GM18909 (cell line): ENCODE measurements around the gene DRC7.
A peak's percentile ranks its signal among the peaks of the same experiment; 100 is the strongest.
"Not testable (repeated sequence)": the region's sequence is repeated elsewhere in the genome, so short reads cannot be mapped to it uniquely, and the experiment has no call there.

Experiments
- ATAC-seq: cut with Tn5 transposase; IDR thresholded peaks from one replicate; pipeline ENCODE4 v1.9.1; 2021; ENCODE audit warnings: mild to moderate bottlenecking; ENCODE audit not compliant: unreplicated experiment, poor library complexity

DRC7 gene

DNA sequence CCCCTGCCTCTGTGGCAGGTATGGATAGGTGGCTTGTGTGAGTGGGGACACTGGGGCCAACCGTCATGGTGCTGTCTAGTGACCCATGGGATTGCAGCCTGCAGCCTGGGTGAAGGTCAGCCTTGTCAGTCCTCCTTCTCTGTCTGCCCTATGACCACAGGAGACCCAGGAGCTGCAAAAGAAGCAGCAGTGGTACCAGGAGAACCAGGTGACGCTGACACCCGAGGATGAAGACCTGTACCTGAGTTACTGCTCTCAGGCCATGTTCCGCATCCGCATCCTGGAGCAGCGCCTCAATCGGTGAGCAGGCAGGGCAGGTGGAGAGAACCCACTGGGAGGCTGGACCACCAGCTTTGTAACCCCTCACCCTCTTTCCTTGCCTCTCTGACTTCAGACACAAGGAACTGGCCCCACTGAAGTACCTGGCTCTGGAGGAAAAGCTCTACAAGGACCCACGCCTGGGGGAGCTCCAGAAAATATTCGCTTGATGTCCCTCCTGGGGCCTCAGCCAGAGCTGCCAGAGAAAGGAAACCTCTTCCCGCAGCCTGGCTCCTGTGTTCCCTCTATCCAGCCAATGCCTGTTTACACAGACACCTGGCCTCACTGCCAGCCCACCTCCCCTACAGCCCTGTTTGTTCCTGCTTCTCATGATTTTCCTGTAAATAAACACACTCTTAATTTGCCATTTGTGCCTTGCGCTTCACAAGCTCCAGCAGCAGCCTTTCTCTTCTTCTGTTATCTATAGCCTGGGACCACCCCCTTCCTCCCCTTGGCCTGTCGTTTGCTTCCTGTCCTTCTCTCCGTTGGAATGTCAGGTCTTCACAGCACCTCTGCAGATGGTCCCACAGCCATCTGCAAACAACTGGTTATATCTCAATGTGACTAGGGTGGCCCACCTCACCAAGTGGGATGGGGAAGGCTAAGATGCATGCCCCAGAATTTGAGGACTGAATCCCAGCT, 36.4 kb downstream of the DRC7 start:
- ATAC-seq: no peak

DNA sequence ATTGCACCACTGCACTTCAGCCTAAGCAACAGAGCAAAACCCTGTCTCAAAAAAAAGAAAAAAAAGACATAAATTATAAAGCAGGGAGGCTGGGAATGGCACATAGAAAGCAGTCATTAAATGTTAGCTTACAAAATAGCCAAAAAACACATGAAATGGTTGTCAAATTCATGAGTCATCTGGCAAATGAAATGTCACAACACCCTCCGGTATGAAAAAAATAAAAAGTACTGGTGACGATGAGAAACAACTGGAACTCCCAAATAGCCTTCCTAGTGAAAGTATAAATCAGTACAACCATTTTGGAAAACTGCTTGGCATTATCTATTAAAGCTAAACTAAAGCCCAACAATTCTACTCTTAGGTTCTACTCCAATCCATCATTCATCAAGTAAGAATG, 37.4 kb downstream of the DRC7 start:
- no peak for ATAC-seq

DNA sequence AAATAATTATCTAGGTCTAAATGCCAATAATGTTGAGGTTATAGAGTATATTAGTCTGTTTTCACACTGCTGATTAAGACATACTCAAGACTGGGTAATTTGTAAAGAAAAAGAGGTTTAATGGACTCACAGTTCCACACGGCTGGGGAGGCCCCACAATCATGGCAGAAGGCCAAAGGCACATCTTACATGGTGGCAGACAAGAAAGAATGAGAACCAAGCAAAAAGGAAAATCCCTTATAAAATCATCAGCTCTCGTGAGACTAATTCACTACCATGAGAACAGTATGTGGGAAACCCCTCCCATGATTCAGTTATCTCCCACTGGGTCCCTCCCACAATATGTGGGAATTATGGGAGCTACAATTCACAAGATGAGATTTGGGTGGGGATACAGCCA, 38.1 kb downstream of the DRC7 start:
- ATAC-seq: no peak

DNA sequence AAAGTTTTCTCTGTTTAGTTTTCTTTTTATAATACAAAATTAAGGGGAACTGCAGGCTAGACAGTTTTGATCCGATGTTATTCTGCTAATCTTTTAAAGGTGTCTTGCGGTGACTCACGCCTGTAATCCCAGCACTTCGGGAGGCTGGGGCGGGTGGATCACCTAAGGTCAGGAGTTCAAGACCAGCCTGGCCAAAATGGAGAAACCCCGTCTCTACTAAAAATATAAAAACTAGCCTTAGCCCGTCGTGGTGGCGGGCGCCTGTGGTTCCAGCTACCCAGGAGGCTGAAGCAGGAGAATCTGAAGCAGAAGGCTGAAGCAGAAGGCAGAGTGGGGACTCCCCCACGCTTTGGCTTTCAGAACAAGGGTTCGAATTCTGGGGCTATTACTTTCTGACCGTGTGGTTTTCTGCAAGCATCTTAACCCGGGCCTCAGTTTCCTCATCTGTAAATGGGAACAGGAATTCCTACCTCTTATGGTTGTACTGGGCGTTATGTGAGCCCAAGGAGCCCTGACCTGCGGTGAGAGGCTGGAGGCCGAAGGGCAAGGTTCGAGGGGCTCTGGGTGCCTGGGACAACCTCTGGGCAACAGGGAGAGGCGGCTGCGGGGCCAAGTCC, 39.8 kb downstream of the DRC7 start:
- no peak for ATAC-seq

DNA sequence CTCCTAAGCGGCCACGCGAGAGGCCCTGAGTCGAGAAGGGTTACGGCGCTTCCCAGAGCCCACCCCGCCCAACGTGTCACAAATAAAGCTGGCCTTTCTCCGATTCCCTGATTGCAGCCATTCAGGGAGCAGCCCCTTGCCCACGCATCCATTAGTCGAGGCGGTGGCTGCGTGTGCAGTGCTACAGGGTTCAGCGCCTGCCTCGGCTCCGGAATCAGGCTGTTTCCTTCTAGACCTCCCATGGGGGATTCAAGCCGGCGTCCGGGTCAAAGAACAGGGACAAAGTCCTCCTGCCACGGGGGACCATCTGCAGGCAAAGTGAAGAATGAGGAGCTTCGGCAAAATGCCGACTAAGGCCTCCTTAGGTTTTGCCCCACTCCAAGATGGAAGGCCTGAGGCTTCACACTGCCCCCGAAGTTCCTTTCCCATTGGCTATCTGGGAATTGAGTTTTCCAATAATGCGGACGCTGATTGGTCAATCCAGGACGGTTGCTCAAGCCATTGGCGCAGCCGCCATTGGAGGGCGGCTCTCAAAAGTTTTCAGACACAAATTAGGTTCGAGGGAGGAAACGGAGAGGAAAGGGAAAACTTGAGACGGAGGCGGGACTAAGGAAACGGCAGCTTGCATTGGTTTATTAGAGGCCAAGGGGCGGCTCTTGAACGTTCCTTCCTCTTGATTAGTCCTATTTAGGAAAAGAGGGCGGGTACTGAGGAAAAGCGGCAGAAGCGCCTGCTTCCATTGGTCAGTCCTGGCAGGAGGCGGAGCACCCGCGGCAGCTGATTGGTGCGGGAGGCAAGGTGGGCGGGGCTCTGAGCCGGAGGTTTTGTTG, 40.5 kb downstream of the DRC7 start:
- ATAC-seq: peak; percentile 91

DNA sequence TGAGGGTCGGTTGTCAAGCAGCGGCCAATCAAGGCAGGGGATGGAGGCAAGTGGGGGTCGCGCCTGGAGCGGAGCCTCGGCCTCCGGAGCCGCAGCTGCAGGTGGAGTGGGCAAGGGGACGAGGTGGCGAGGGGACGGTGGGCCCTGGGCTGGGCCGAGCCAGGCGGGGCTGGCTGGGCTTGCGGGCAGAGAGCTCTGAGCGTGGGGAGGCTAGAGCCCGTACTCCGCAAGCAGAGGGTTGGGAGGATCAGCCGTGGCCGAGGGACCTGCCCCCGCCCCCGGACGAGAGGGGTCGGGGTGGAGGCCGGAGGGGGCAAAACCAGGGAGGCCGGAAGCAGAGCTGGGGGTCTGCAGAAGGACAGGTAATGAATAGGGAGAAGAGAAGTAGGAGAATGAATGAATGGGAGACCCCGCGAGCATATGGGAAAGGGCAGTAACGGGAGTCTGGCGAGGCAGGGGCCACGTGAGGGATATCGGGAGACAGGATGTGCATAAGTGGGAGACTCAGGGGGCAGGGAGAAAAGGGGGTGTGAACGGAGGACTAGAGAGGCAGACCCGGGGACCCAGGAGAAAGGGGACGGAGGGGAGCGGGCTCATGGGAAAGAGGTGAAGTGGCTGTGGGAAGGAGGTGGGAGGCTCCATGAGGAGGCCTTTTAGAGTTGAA, 41.3 kb downstream of the DRC7 start, which contains the start of gene KATNB1:
Gene KATNB1, plus strand, starts transcription at position 16 of the 664 bp plus-strand sequence. CDS start 1,474 bp downstream, outside the sequence.
- no peak for ATAC-seq

DNA sequence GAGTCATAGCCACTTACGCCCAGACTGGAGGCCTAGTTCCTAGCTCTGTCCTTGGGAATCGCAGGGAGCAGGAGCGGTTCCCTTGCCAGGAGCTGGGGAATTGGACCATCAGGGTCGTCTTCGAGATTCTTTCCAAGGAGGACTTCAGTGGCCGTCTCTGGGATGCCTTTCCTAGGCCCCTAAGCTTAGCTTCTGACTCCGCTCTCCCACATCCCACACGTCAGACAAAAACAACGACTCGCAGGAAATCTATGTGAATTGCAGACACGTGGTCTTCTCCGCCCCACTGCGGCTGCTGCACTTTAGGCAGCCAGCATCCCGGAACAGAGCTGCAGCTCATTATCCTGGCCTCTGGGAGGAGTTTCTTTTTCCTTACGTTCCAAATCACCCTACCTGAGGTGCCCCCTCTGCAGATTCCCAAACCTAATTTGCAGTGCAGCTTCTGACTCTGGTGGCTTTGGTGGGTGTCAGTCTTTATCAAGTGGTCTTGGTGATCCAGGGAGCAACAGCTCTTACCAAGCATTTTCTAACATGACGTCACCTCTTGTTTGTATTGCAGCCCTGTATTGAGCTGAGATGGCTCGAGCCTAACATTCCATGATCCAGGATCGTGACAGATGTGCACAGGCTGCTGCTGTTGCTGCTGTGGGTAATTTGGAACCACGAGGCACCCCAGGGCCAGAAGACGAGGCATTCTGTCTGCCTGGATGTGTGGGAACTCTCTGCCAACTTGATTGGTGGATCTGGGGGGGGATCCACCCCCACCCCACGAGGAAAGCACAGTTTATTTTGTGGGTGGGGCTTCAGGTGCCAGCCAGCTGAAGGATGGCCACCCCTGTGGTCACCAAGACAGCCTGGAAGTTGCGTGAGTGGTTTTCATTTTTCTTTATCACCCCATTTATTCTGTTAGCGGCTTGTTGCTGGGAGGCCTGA, 42.1 kb downstream of the DRC7 start:
- no peak for ATAC-seq

DNA sequence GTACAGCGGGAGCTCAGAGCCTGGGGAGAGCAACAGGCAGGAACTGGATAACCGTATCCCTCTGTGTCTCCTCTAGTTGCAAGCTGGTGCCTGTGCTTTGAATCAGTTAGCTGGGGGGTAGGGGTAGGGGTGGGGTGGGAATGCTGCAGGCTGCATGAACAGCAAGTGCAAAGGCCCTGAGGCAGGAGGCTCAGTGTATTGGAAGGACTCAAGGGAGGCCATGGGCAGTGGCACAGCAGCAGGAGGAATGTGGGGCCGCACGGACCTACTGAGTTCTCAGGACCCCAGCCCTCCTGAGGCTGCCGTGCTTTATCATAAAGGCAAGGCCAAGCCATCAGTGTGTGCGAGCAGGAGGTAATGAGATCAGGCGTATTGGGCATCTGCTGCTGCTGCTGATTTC, 44.2 kb downstream of the DRC7 start:
- ATAC-seq: no peak

DNA sequence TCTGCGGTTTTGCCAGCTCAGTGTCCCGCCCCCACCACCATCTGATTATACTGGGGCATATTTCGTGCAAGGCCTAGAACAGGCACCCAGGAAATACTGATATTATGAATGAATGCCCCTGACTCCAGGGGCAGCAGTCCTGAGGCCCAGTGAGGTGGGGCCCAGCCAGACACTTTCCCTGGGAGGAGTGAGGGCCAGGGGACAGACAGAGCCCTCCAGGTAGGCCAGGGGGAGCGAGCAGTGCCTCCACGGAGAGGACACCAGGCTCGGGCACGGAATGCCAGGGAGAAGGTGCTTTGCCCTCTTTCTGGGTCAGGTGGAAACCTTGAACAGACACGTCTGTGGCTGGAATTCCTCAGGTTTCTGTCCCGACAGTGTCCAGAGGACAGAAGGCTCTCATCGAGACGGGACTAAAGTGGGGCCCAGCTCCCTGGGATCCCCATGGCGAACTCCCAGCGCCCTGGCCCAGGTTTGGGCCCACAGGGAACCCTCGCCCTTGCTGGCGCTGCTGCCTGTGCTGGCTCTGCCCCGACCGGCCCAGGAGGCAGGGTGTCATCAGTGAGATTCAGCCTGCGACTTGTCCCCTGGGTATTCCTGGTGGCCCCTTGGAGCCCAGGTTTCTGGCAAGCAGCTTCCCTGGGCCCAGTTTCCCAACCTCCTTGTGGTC, 45.3 kb downstream of the DRC7 start:
- no peak for ATAC-seq

DNA sequence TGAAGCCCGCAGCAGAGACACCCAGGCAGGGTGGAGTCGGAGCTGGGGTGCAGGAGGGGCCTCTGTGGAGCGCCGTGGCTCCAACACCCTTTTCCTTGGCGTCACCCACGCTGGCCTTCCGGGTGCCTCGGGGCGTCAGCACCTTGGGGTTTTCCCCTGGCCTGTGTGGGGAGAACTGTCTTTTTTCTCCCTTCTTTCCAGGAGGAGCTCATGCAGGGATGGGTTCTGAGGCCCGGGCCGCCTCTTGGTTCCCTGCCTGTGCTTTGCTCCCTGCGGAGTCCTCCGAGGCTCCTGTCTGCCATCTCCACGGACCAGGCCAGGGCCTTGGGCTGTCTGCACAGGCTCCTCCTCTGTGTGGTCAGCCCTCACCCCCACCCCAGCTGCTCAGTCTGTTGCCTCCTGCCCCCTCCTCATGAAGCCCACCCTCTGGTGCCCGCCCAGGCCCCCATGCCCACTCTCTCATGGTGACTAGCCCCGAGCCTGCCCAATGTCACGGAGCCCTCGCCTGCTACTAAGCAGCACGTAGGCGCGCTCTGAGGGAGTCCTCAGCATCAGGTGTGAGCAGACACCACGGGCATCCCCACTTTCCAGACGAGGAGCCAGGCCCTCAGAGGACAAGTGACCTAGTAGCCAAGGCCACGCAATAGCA, 45.9 kb downstream of the DRC7 start:
- no peak for ATAC-seq

DNA sequence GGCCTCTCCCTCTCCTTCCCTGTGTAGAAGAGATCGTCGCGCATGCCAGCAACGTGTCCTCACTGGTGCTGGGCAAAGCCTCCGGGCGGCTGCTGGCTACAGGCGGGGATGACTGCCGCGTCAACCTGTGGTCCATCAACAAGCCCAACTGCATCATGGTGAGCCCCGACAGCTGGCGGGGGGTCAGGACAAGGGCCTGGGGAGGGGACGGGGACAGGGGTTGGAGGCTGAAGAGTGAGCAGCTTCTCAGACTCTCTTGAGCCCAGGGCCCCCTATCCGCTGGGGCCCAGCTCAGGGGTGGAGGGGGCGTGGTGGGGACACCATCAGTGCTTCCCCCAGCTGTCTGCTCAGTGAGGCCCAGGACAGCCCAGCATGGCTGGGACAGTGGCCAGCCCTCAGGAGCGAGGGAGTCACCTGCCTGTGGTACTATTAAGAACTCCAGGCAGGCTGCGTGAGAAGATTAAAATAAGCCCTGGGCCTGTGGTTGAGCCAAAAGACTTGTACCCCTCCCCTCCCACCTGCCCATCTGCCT, 47.1 kb downstream of the DRC7 start:
- ATAC-seq: no peak

DNA sequence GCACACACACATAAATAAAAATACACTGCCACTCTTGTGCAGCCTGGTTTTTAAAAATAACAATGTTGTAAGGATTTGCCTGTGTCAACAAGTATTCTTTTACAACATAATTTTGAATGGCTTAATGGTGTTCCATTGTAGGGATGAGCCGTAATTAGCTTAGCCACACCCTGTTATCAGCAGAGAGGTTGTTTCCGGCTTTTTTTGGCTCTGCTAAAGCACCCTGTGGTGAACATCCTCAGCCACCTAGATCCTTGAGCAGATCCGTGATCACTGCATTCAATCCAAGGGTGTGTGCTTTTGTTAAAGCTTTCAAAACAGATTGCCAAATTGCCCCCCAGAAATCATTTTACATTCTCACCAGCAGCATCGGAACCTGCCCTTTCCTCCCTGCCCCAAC, 47.9 kb downstream of the DRC7 start:
- no peak for ATAC-seq

DNA sequence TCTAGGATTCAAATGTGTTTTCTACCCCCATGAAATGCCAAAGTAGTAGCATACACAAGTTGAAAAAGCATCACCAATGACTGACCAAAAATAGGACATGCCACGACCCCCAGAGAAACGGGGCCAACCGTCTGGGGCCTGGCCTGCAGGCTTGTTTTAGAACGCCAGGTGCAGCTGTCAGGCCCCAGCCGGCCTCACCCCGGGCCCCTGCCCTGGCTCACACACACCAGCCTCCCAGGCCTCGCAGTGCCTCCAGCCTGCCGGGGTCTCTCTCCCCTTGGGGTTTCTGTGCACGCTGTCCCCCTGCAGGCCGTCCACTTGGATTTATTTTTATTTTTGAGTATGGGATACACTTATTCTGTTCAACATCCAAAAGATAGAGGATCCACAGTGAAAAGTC, 48.9 kb downstream of the DRC7 start:
- ATAC-seq: no peak

DNA sequence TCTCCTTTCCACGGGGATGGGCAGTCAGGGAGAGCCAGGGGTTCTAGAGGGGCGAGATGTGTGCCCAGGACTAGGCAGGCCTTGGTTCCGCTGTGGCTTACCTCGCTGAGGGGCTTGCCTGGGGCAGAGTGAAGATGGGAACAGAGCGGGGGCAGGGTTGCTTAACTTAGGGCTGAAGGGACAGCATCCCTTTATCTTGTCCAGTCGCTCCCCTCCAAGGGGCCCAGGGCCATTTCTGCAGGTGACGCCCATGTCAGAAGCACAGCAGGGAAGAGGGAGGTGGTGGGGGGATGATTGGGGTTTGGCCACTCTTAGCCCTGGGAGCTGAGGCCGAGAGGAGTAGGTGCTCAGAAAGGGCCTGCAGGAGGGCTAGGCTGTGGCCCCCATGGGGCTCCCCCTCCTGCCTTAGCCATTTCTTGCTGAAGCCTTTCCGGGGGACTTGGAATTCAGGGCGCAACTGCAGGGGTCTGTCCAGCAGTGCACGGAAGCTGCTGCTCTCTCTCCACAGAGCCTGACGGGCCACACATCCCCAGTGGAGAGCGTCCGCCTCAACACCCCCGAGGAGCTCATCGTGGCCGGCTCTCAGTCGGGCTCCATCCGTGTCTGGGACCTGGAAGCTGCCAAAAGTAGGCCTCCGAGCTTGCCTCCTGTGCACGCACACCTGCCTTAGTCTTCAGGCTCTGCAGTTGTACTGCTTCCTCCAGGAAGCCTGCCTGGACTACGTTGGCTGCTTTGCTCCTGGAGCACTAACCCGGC, 49.5 kb downstream of the DRC7 start:
- ATAC-seq: no peak

DNA sequence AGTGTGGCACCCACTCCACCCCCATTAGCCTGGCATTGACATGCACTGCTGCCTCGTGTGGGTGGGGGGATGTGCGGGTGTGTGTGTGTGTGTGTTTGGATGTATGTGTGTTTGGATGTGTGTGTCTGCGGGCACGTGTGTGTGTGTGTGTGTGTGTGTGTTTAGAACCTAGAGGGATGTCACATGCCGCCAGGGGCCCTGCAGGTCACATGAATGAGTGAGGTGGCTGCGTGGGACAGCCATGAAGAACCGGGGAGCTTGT, 50.0 kb downstream of the DRC7 start:
- ATAC-seq: no peak

DNA sequence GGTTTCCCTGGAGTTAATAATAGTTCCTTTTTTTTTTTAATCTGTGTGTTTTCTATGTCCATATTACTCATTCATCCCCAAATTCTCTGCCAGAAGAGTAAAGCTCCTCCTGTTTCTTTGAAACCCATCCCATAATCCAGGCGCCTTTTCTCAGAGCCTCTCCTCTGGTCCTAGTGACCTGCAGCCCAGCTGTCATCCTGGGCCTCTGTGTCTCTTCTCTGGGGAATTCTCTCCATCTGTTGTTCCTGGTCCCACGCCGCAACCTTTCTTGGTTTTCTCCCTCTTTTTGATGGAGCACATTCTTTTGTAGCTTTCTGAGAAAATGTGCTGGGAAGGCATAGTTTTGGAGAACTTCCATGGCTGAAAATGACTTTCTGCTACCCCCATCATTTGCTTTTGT, 51.2 kb downstream of the DRC7 start:
- no peak for ATAC-seq

DNA sequence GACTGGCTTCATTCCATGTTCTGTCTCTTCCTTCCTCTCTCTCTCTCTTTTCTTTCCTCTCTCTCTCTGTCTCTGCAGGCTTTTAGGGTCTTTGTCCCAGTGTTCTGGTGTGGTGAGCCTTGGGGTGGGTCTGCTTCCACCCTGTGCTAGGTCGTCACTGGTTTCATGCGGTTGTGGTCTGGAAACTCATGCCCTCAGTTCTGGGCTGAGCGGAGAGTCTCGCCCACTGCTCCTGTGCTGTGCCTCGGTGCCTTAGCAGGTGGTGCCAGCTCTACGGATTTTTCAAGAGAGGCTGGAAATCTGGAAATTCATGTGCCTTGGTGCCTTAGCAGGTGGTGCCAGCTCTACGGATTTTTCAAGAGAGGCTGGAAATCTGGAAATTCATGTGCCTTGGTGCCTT, 51.7 kb downstream of the DRC7 start:
- not testable (repeated sequence) for ATAC-seq

DNA sequence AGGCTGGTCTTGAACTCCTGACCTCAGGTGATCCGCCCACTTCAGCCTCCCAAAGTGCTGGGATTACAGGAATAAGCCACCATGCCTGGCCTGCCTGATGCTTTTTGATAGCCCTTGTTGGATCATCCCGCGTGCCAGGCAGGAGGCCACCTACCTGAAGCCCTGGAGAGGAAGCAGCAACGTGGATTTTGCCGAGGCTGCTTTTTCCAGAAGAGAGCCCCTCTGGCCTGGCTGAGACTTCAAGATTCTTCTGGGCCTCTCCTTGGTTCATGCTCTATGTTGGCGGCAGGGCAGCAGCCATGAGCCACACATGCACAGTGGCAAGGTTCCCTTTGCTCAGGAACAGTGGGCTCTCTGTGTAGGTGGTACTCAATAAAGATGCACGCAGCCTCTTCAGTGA, 52.5 kb downstream of the DRC7 start:
- ATAC-seq: no peak
